B cell (primary cell): Measurements from ENCODE around the gene TSEN15. TPM values are rescaled to one million over a fixed set of nuclear protein-coding genes. Genes with fewer than 3 reads are reported as not detected.

Source experiments
- ATAC-seq: fragments of 200-7000 bp; cut with Tn5 transposase; one replicate; pipeline ENCODE4 v1.10.0; 2021; ENCODE audit warnings: low read depth, mild to moderate bottlenecking, moderate number of reproducible peaks, moderate library complexity
- CTCF ChIA-PET: fragments of 350-600 bp; sonication (Branson Sonifier 250); formaldehyde crosslinking; loops from one replicate; lab custom pipeline; 2021; ENCODE audit warnings: antibody characterized with exemption, inconsistent platforms; lab: Charles Lee
- POLR2A ChIA-PET: fragments of 350-600 bp; sonication (Branson Sonifier 250); formaldehyde crosslinking; loops from one replicate; lab custom pipeline; 2021; ENCODE audit warnings: antibody characterized with exemption; lab: Charles Lee
- DNase-seq: peaks from one replicate; pipeline ENCODE4 v3.0.0; 2013
- H2AFZ ChIP-seq: 2 replicates; pipeline ENCODE4 v1.6.1; 2012; ENCODE audit warnings: mild to moderate bottlenecking, low read depth, low read length; ENCODE audit not compliant: insufficient read depth, poor library complexity, severe bottlenecking
- H3K27ac ChIP-seq, 2 donors: 1 replicate in 1 of 2; 2 replicates in 1 of 2; pipeline ENCODE4 v1.5.1; 2012 to 2013; ENCODE audit warnings: low read length in 2 of 2, mild to moderate bottlenecking in 2 of 2, moderate library complexity in 1 of 2
- H3K27me3 ChIP-seq, 4 experiments: fragments of 200-600 bp in 1 of 4; sonication (generic) in 1 of 4; replicated peaks in 1 of 4; 1 replicate in 2 of 4; 2 replicates in 2 of 4; pipeline versions ENCODE4 v1.6.1 to v1.7.0; 2013 to 2016; ENCODE audit warnings: low read length in 3 of 4, mild to moderate bottlenecking in 2 of 4, mixed read lengths in 1 of 4, moderate library complexity in 1 of 4; ENCODE audit not compliant: insufficient read depth in 4 of 4, control insufficient read depth in 3 of 4; ENCODE audit errors: control extremely low read depth in 1 of 4
- H3K36me3 ChIP-seq, 2 experiments: replicated peaks in 1 of 2; 1 replicate in 1 of 2; 2 replicates in 1 of 2; pipeline versions ENCODE4 v1.6.1 to v1.7.1; 2013; ENCODE audit warnings: low read length in 1 of 2; ENCODE audit not compliant: insufficient read depth in 2 of 2, control insufficient read depth in 1 of 2; ENCODE audit errors: control extremely low read depth in 1 of 2, extremely low read depth in 1 of 2
- H3K4me1 ChIP-seq, 2 donors: fragments of 200-600 bp in 1 of 2; sonication (generic) in 1 of 2; 1 replicate in 1 of 2; 2 replicates in 1 of 2; pipeline versions ENCODE4 v1.5.1 to v1.6.1; 2013 to 2017; ENCODE audit warnings: low read length in 2 of 2; ENCODE audit not compliant: control insufficient read depth in 2 of 2, insufficient read depth in 2 of 2
- H3K4me2 ChIP-seq: replicated peaks from 2 replicates; pipeline ENCODE3; 2012; ENCODE audit warnings: mild to moderate bottlenecking, low read depth, low read length; ENCODE audit not compliant: poor library complexity, severe bottlenecking
- H3K4me3 ChIP-seq, 5 experiments: fragments of 200-600 bp in 1 of 5; sonication (generic) in 1 of 5; 1 replicate in 3 of 5; 2 replicates in 2 of 5; pipeline versions ENCODE4 v1.5.1 to v1.7.0; 2011 to 2016; ENCODE audit warnings: low read length in 4 of 5, mild to moderate bottlenecking in 4 of 5, low read depth in 2 of 5, control low read depth in 1 of 5, moderate library complexity in 1 of 5; ENCODE audit not compliant: insufficient read depth in 1 of 5; ENCODE audit errors: control extremely low read depth in 1 of 5, extremely low read depth in 1 of 5
- H3K79me2 ChIP-seq: fragments of 200-600 bp; sonication (generic); one replicate; pipeline ENCODE4 v1.6.0; 2016; ENCODE audit warnings: low read length; ENCODE audit not compliant: control insufficient read depth, insufficient read depth
- H3K9ac ChIP-seq: fragments of 200-600 bp; sonication (generic); 2 replicates; pipeline ENCODE4 v1.6.1; 2017; ENCODE audit warnings: mild to moderate bottlenecking, low read length, moderate library complexity
- H3K9me3 ChIP-seq, 3 donors: one replicate each; pipeline versions ENCODE4 v1.6.1 to v1.7.1; 2013; ENCODE audit warnings: low read length in 2 of 3; ENCODE audit not compliant: control insufficient read depth in 2 of 3, insufficient read depth in 1 of 3; ENCODE audit errors: control extremely low read depth in 1 of 3
- H4K20me1 ChIP-seq: 2 replicates; pipeline ENCODE4 v1.6.0; 2012; ENCODE audit warnings: mild to moderate bottlenecking, low read length; ENCODE audit not compliant: insufficient read depth, control insufficient read depth, poor library complexity, severe bottlenecking
- H3K27ac Mint-ChIP-seq: one replicate; pipeline ENCODE4 v1.8.0; 2021; ENCODE audit warnings: mixed read lengths
- H3K27me3 Mint-ChIP-seq: one replicate; pipeline ENCODE4 v1.8.0; 2021; ENCODE audit warnings: mixed read lengths
- H3K4me1 Mint-ChIP-seq: one replicate; pipeline ENCODE4 v1.8.0; 2021; ENCODE audit warnings: mixed read lengths
- H3K4me3 Mint-ChIP-seq: one replicate; pipeline ENCODE4 v1.8.0; 2021; ENCODE audit warnings: mixed read lengths
- H3K9me3 Mint-ChIP-seq: one replicate; pipeline ENCODE4 v1.8.0; 2022; ENCODE audit warnings: mixed read lengths; ENCODE audit not compliant: insufficient read depth
- CTCF ChIP-seq: fragments of 200-600 bp; IDR thresholded peaks from one replicate; pipeline ENCODE4 v1.8.0; 2022; ENCODE audit warnings: antibody characterized with exemption, mild to moderate bottlenecking
- EZH2 ChIP-seq: IDR thresholded peaks from 2 replicates; pipeline ENCODE4 v1.6.1; 2012; ENCODE audit warnings: borderline replicate concordance, low read depth, mild to moderate bottlenecking, moderate library complexity, low read length; ENCODE audit not compliant: insufficient read depth, poor library complexity, severe bottlenecking
- WGBS: methylation state at CpG from one replicate; pipeline ENCODE4 v1.1.5; 2013; ENCODE audit warnings: missing lambda C conversion rate; ENCODE audit not compliant: insufficient coverage; 5-methylcytosine and 5-hydroxymethylcytosine counted together
- intact Hi-C: fragments of 100-400 bp; cut with micrococcal nuclease; formaldehyde crosslinking; loops from one replicate; pipeline ENCODE4 v1.10.0; 2022
- polyA plus RNA-seq: library from polyadenylated mRNA; depleted of rRNA; stranded (reverse); fragments of >200 nt; gene quantifications from 2 replicates; pipeline ENCODE4 v1.2.3, GENCODE V29; 2012
- total RNA-seq, 2 donors: library from RNA; stranded (reverse); fragments of 120-200 nt in 1 of 2; gene quantifications; 1 replicate in 1 of 2; 2 replicates in 1 of 2; pipeline versions ENCODE4 v1.2.3 to v1.2.4, GENCODE V29; 2013 to 2022

Gene TSEN15
- total and polyA plus RNA-seq, 2 donors (not counting 1 experiment from before 2014, with no cell fraction given): 15.5 to 25.2 TPM

- 98% methylated on average over 8 of the region's 8 CpGs for WGBS
- no peaks in the 10 kb centered on the region for H3K9me3 Mint-ChIP-seq
- Histone ChIP-seq H3K27ac (no peak overlapping the region), H3K9me3 (no peaks in the 10 kb centered on the region), H3K36me3 (no peaks in the 10 kb centered on the region), H3K4me3 (no peak overlapping the region), H4K20me1 (no peaks in the 10 kb centered on the region), H3K27me3 (no peaks in the 10 kb centered on the region), H2AFZ (no peak overlapping the region), H3K4me1 (no peaks in the 10 kb centered on the region), H3K79me2 (no peaks in the 10 kb centered on the region), H3K9ac (no peak overlapping the region), H3K4me2 (no peak overlapping the region)
- H3K27me3 Mint-ChIP-seq: no peaks in the 10 kb centered on the region
- H3K4me1 Mint-ChIP-seq: no peaks in the 10 kb centered on the region
- CTCF ChIA-PET: no interaction called here
- POLR2A ChIA-PET: no interaction called here
- TF ChIP-seq CTCF (no peak), EZH2 (no peak)
- no peak for DNase-seq
- ATAC-seq: no peak
- no peak overlapping the region for H3K27ac Mint-ChIP-seq
- intact Hi-C loops: no loop called here
- H3K4me3 Mint-ChIP-seq: no peak overlapping the region
Observed at GRCh38 chr1:184088037-184088436, 36.5 kb downstream of the TSEN15 start.

- no peak overlapping the region for H3K4me3 Mint-ChIP-seq
- H3K27ac ChIP-seq: no peak overlapping the region
Observed at GRCh38 chr1:184093071-184093470, 41.5 kb downstream of the TSEN15 start.

More at GRCh38 chr1:184093071-184093470, 41.5 kb downstream of the TSEN15 start:
- peaks cover 0 to 3% of the 10 kb centered on the region in 2 experiments for H3K36me3 ChIP-seq
- no peaks in the 10 kb centered on the region for H3K9me3 ChIP-seq
- no peaks in the 10 kb centered on the region for H4K20me1 ChIP-seq
- POLR2A ChIA-PET: no interaction called here
- H3K27me3 ChIP-seq: no peaks in the 10 kb centered on the region
- Mint-ChIP-seq H3K27me3 (no peaks in the 10 kb centered on the region), H3K27ac (no peak overlapping the region), H3K4me1 (no peaks in the 10 kb centered on the region), H3K9me3 (no peaks in the 10 kb centered on the region)
- no peaks in the 10 kb centered on the region for H3K79me2 ChIP-seq
- no peak overlapping the region for H3K4me3 ChIP-seq
- no peak overlapping the region for H2AFZ ChIP-seq
- CTCF ChIA-PET: no interaction called here
- 100% methylated on average over 1 of the region's 2 CpGs for WGBS
- DNase-seq (no peak), ATAC-seq (no peak)
- no peak overlapping the region for H3K9ac ChIP-seq
- intact Hi-C loops: no loop called here
- H3K4me1 ChIP-seq: no peaks in the 10 kb centered on the region
- no peak overlapping the region for H3K4me2 ChIP-seq
- TF ChIP-seq CTCF (no peak), EZH2 (no peak)
